Activated naive CD8-positive, alpha-beta T cell treated with anti-CD3 and anti-CD28 coated beads, Interleukin-2, amount 10 ng/mL, durations not matched to agents 7 days and 5 days (primary cell): ENCODE data around the gene FOXO4. TPM values are rescaled to one million over a fixed set of nuclear protein-coding genes. Genes with fewer than 3 reads are reported as not detected.

ENCODE experiments used
- ATAC-seq: fragments of 150-1000 bp; cut with Tn5 transposase; one replicate; pipeline ENCODE4 v1.10.0; 2021; ENCODE audit warnings: low read depth, moderate library complexity
- POLR2A ChIA-PET: fragments of 350-600 bp; sonication (Branson Sonifier 250); formaldehyde crosslinking; loops from one replicate; lab custom pipeline; 2021; ENCODE audit warnings: antibody characterized with exemption; lab: Charles Lee
- DNase-seq: peaks from one replicate; pipeline ENCODE4 v3.0.0; 2021
- H3K27ac Mint-ChIP-seq: one replicate; pipeline ENCODE4 v1.8.0; 2022; ENCODE audit warnings: mild to moderate bottlenecking, mixed read lengths
- H3K27me3 Mint-ChIP-seq: one replicate; pipeline ENCODE4 v1.8.0; 2022; ENCODE audit warnings: mild to moderate bottlenecking, moderate library complexity, mixed read lengths
- H3K36me3 Mint-ChIP-seq: one replicate; pipeline ENCODE4 v1.8.0; 2021; ENCODE audit warnings: mild to moderate bottlenecking, mixed read lengths
- H3K4me1 Mint-ChIP-seq: one replicate; pipeline ENCODE4 v1.8.0; 2021; ENCODE audit warnings: mixed read lengths
- H3K4me3 Mint-ChIP-seq: one replicate; pipeline ENCODE4 v1.8.0; 2022; ENCODE audit warnings: mild to moderate bottlenecking, moderate library complexity, mixed read lengths
- H3K9me3 Mint-ChIP-seq: one replicate; pipeline ENCODE4 v1.8.0; 2021; ENCODE audit warnings: mixed read lengths
- total RNA-seq, 2 experiments: library from RNA; stranded (reverse); gene quantifications; one replicate each; pipeline ENCODE4 v1.2.3, GENCODE V29; 2021

The FOXO4 gene
- total RNA-seq, 2 experiments from 2014 or later: 22.1 to 24.9 TPM

GRCh38 chrX:71103110-71103983, 7.7 kb downstream of the FOXO4 start:
- POLR2A ChIA-PET: interaction anchor here (1.1 to 8.4 kb wide), 4 partner anchors 8 to 93 kb away, joined by 3 to 106 read pairs (median 43); partner anchors contain the start of genes IL2RG and MED12
- H3K4me3 Mint-ChIP-seq: peak overlapping the region; percentile 85
- H3K36me3 Mint-ChIP-seq: peaks cover 25% of the 10 kb centered on the region
- H3K9me3 Mint-ChIP-seq: no peaks in the 10 kb centered on the region
- peak; percentile 60 for DNase-seq
- peaks cover 57% of the 10 kb centered on the region for H3K4me1 Mint-ChIP-seq
- peak overlapping the region; percentile 90 for H3K27ac Mint-ChIP-seq
- ATAC-seq: peak; percentile 57
- no peaks in the 10 kb centered on the region for H3K27me3 Mint-ChIP-seq

GRCh38 chrX:71105628-71106027, 10.0 kb downstream of the FOXO4 start:
- peak overlapping the region; percentile 80 for H3K4me3 Mint-ChIP-seq

DNA sequence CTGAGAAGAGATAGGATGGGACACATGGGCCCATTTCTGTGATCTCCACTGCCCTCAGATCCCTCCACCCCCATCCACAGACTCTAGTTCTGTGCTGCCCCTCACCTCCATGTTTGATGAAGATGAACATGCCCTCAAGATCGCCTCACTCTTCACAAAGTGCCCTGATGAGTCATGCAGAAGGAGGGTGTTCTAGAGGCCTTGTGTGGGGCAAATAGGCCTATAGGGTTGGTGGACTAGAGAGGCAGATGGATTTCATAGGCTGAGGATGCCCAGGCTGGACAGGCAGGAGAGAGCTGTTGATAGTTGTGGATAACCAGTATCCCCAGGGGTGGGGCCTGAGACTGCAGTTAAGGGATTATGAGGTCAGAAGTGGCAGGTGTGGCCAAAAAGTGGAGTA, 10.8 kb downstream of the FOXO4 start, which contains the start of gene CXorf65:
TSS of gene CXorf65 (minus strand) at position 314 of the 400 bp plus-strand sequence. CDS start at position 130, 184 bp downstream.
- DNase-seq (no peak), ATAC-seq (peak; percentile 27)
- peaks cover 54% of the 10 kb centered on the region for H3K36me3 Mint-ChIP-seq
- H3K9me3 Mint-ChIP-seq: no peaks in the 10 kb centered on the region
- peaks cover 46% of the 10 kb centered on the region for H3K4me1 Mint-ChIP-seq
- peak within 1 kb of the TSS; percentile 99 for H3K4me3 Mint-ChIP-seq
- H3K27me3 Mint-ChIP-seq: no peaks in the 10 kb centered on the region
- POLR2A ChIA-PET: interaction anchor here (0.6 to 8.4 kb wide), 2 partner anchors 12 to 274 kb away, joined by 3 to 106 read pairs; partner anchors contain the start of gene MED12
- peak within 1 kb of the TSS; percentile 95 for H3K27ac Mint-ChIP-seq

More at GRCh38 chrX:71105628-71106027, 10.0 kb downstream of the FOXO4 start:
- Mint-ChIP-seq H3K4me1 (peaks cover 51% of the 10 kb centered on the region), H3K27me3 (no peaks in the 10 kb centered on the region), H3K27ac (peak overlapping the region; percentile 90), H3K9me3 (no peaks in the 10 kb centered on the region), H3K36me3 (peaks cover 46% of the 10 kb centered on the region)
- POLR2A ChIA-PET: interaction anchor here (0.8 to 8.4 kb wide), 3 partner anchors 10 to 76 kb away, joined by 5 to 106 read pairs (median 5); partner anchors contain the start of genes FOXO4 and MED12
- DNase-seq: no peak
- ATAC-seq: no peak

DNA sequence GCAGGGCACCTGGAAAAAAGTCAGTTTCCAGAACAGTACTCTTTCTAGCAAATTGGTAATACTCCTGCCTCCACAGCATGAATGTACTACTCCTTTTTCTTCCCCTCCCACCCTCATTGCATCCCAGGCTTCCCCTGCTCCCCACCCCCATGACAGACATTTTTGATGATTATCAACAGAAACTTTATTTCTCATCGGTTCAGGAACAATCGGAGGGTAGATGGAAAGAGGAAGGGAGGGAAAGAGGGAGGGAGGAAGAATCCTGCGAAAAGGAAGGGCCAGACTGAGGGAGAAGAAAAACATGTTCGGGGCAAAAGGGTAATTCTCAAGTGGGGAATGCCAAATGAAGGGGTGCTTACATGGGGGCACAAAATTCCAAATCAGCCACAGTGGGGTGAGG, 11.6 kb downstream of the FOXO4 start:
- POLR2A ChIA-PET: interaction anchor here (1.9 kb wide), 1 partner anchor 11 kb away, joined by 12 read pairs; the partner anchor contains the start of gene MED12
- no peak for DNase-seq
- H3K4me3 Mint-ChIP-seq: peak overlapping the region; percentile 99

GRCh38 chrX:71107762-71108360, 12.2 kb downstream of the FOXO4 start:
- DNase-seq (peak; percentile 44), ATAC-seq (peak; percentile 38)
- Mint-ChIP-seq H3K4me3 (peak overlapping the region; percentile 99), H3K9me3 (no peaks in the 10 kb centered on the region), H3K27me3 (no peaks in the 10 kb centered on the region), H3K4me1 (peaks cover 51% of the 10 kb centered on the region), H3K36me3 (peaks cover 54% of the 10 kb centered on the region), H3K27ac (peak overlapping the region; percentile 95)
- POLR2A ChIA-PET: interaction anchor here (0.9 to 1.9 kb wide), 2 partner anchors 10 to 12 kb away, joined by 3 to 12 read pairs; partner anchors contain the start of genes FOXO4 and MED12

More for the DNA sequence above, 11.6 kb downstream of the FOXO4 start:
- H3K4me1 Mint-ChIP-seq: peaks cover 48% of the 10 kb centered on the region
- ATAC-seq: no peak
- peak overlapping the region; percentile 95 for H3K27ac Mint-ChIP-seq
- H3K36me3 Mint-ChIP-seq: peaks cover 54% of the 10 kb centered on the region
- no peaks in the 10 kb centered on the region for H3K9me3 Mint-ChIP-seq
- no peaks in the 10 kb centered on the region for H3K27me3 Mint-ChIP-seq

DNA sequence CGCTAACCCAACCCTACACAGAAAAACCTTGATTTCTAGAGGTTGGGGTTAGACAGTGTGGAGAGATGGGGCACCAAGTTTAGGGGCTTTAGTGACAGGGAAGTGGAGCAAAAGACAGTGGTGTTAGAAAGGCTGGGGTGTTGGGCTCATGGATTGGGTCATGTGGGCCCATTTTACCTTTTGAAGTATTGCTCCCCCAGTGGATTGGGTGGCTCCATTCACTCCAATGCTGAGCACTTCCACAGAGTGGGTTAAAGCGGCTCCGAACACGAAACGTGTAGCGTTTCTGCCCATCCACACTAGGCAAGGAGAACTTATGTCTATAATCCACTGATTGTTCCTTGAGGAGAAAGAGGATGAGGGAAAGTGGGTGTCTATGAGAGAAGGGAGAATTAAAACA, 13.4 kb downstream of the FOXO4 start:
- DNase-seq: no peak
- Mint-ChIP-seq H3K27ac (peak overlapping the region; percentile 95), H3K4me1 (peaks cover 43% of the 10 kb centered on the region), H3K9me3 (no peaks in the 10 kb centered on the region), H3K4me3 (peak overlapping the region; percentile 99), H3K27me3 (no peaks in the 10 kb centered on the region), H3K36me3 (peaks cover 51% of the 10 kb centered on the region)
- POLR2A ChIA-PET: interaction anchor here (1.6 to 4.8 kb wide), 3 partner anchors 8 to 9 kb away, joined by 9 to 81 read pairs (median 12); partner anchors contain the start of gene MED12
- ATAC-seq: no peak

- DNase-seq (peak; percentile 53), ATAC-seq (peak; percentile 80)
- H3K9me3 Mint-ChIP-seq: no peaks in the 10 kb centered on the region
- peak within 1 kb of the TSS; percentile 99 for H3K4me3 Mint-ChIP-seq
- H3K27ac Mint-ChIP-seq: peak within 1 kb of the TSS; percentile 95
- peaks cover 30% of the 10 kb centered on the region for H3K4me1 Mint-ChIP-seq
- POLR2A ChIA-PET: interaction anchor here (1.1 to 4.8 kb wide), 8 partner anchors 10 to 255 kb away, joined by 3 to 81 read pairs (median 10); partner anchors contain the start of genes FOXO4, NONO and TAF1
- H3K27me3 Mint-ChIP-seq: no peaks in the 10 kb centered on the region
- H3K36me3 Mint-ChIP-seq: peaks cover 44% of the 10 kb centered on the region
These were observed 15.6 kb downstream of the FOXO4 start, which contains the start of gene IL2RG for GRCh38 chrX:71111141-71111843. IL2RG (minus strand) TSS chrX:71111577; CDS start chrX:71111539, 38 bp downstream.

GRCh38 chrX:71111921-71112431, 16.3 kb downstream of the FOXO4 start:
- H3K27ac Mint-ChIP-seq: peak overlapping the region; percentile 95
- no peaks in the 10 kb centered on the region for H3K27me3 Mint-ChIP-seq
- POLR2A ChIA-PET: interaction anchor here (1.1 to 4.8 kb wide), 8 partner anchors 11 to 254 kb away, joined by 3 to 81 read pairs (median 10); partner anchors contain the start of genes FOXO4, NONO and TAF1
- H3K36me3 Mint-ChIP-seq: peaks cover 41% of the 10 kb centered on the region
- no peaks in the 10 kb centered on the region for H3K9me3 Mint-ChIP-seq
- ATAC-seq: peak; percentile 15
- H3K4me1 Mint-ChIP-seq: peaks cover 25% of the 10 kb centered on the region
- peak overlapping the region; percentile 99 for H3K4me3 Mint-ChIP-seq
- no peak for DNase-seq

GRCh38 chrX:71117358-71117757, 21.7 kb downstream of the FOXO4 start:
- peaks cover 18% of the 10 kb centered on the region for H3K4me1 Mint-ChIP-seq
- DNase-seq: no peak
- ATAC-seq: no peak
- H3K9me3 Mint-ChIP-seq: no peaks in the 10 kb centered on the region
- no peak overlapping the region for H3K4me3 Mint-ChIP-seq
- H3K27ac Mint-ChIP-seq: no peak overlapping the region
- peaks cover 5% of the 10 kb centered on the region for H3K36me3 Mint-ChIP-seq
- H3K27me3 Mint-ChIP-seq: no peaks in the 10 kb centered on the region
- POLR2A ChIA-PET: interaction anchor here (1.0 to 6.5 kb wide), 7 partner anchors 7 to 249 kb away, joined by 3 to 106 read pairs (median 9); partner anchors contain the start of genes CXorf65, NONO and TAF1

GRCh38 chrX:71118032-71118984, 22.7 kb downstream of the FOXO4 start, which contains the start of gene MED12:
MED12 (plus strand) TSS chrX:71118596; CDS start chrX:71118755, 159 bp downstream.
- peak; percentile 93 for ATAC-seq
- POLR2A ChIA-PET: interaction anchor here (0.9 to 6.5 kb wide), 13 partner anchors 8 to 416 kb away, joined by 3 to 106 read pairs (median 5); partner anchors contain the start of genes CXorf65, FOXO4, NONO and SNX12
- peaks cover 14% of the 10 kb centered on the region for H3K4me1 Mint-ChIP-seq
- H3K27ac Mint-ChIP-seq: peak within 1 kb of the TSS; percentile 86
- H3K36me3 Mint-ChIP-seq: peaks cover 5% of the 10 kb centered on the region
- no peaks in the 10 kb centered on the region for H3K27me3 Mint-ChIP-seq
- H3K4me3 Mint-ChIP-seq: peak within 1 kb of the TSS; percentile 82
- DNase-seq: peak; percentile 83
- no peaks in the 10 kb centered on the region for H3K9me3 Mint-ChIP-seq
